ENCODE measurements around the gene PPIL1.

DNA sequence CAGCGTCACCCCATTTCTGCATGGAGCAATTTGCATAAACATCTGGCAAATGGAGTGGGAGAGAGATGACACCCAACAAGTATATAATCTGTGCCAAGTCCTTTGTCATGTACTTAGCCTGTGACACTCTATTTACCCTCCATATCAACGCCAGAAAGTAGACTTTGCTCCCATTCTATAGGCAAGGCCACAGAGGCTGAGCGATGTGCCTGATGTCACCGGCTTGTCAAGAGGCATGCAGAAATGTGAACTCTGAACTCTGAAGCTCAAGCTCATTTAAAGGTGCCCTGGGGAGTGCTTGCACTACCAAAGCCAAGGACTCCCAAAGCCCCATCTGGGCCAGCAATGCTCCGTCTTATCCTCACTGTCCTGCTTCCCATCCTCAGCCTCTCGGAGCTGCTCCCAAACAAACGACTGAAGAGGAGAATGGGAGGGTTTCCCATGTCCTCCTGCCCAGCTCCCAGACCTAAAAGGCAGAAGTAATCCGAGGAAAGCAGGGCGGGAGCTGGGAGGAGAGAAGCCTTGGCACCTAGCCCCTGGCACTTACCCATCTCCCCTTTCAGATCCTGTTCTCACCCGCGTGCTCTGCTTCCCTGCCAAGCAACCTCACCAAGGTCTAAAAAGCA lies 44.6 kb downstream of the PPIL1 start:
- TF ChIP-seq, protein P1, sequence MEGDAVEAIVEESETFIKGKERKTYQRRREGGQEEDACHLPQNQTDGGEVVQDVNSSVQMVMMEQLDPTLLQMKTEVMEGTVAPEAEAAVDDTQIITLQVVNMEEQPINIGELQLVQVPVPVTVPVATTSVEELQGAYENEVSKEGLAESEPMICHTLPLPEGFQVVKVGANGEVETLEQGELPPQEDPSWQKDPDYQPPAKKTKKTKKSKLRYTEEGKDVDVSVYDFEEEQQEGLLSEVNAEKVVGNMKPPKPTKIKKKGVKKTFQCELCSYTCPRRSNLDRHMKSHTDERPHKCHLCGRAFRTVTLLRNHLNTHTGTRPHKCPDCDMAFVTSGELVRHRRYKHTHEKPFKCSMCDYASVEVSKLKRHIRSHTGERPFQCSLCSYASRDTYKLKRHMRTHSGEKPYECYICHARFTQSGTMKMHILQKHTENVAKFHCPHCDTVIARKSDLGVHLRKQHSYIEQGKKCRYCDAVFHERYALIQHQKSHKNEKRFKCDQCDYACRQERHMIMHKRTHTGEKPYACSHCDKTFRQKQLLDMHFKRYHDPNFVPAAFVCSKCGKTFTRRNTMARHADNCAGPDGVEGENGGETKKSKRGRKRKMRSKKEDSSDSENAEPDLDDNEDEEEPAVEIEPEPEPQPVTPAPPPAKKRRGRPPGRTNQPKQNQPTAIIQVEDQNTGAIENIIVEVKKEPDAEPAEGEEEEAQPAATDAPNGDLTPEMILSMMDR (conservative IDR thresholded peaks at IDR 0.05; ENCODE audit: low read depth, low read length) = no peak
- TF ChIP-seq EZH2 (IDR thresholded peaks at IDR 0.05; ENCODE audit: borderline replicate concordance, low read depth, low read length, poor library complexity, severe bottlenecking) = no peak
